DMS153 treated with DMSO at 0.1 percent for 48 hours (cell line): ENCODE results near the gene CFAP97.

Experiments
- DNase-seq: peaks from one replicate; lab custom pipeline; 2025; ENCODE audit not compliant: unreplicated experiment; lab: John Stamatoyannopoulos, UW

Gene CFAP97

DNA sequence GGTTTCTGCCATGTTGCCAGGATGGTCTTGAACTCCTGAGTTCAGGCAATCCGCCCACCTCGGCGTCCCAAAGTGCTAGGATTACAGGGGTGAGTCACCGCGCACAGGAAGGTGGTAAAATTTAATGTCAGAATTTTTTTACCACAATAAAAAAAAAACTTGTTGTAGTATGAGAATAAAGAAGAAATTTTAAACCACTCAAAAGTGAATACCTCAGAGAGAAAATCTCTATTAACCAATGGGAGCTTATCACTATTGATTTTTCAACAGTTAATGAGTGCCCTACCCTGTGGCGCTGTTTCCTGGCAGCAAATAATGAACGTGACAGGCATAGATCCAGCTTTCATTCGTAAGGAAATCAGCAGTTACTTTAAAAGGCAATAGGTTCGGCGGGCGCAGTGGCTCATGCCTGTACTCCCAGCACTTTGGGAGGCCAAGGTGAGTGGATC is 93.4 kb downstream of the CFAP97 start:
- no peak for DNase-seq

DNA sequence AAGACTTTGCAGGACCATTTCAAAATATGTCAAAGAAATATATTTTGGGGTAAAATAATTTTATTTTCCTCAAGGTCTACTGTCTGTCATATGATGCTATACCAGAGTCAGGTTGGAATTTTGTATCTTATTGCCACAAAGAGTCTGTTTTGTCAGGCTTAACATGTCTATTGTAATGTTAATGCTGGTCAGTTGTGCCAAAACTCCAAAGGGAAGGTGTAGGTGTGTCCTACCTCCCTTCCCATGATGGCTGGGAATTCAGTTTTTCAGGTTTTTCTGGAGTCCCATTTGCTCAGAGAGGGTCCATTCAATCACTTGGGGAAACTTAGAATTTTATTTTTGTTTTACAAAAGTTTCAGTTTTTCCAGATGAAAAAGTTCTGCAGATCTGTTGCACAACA is 94.1 kb downstream of the CFAP97 start:
- DNase-seq: no peak
